ENCODE results near the gene FADS3. TPM values are rescaled to one million over a fixed set of nuclear protein-coding genes. Genes with fewer than 3 reads are reported as not detected.

The FADS3 gene
- total and polyA plus RNA-seq, 2 of the 13 experiments (the other 11 are each of a cell fraction or from before 2014, with no cell fraction given) = 13.4 to 23.2 TPM

GRCh38 chr11:61904539-61905048, 13.2 kb upstream of the FADS3 start (continued):
- TF ChIP-seq IKZF5 (CRISPR knock-in tag; IDR thresholded peaks at IDR 0.05) = peak; percentile 1; the same call in 1 of the 2 replicates
- TF ChIP-seq CENPX (CRISPR knock-in tag; IDR thresholded peaks at IDR 0.05) = no peak
- peak; percentile 26 for TF ChIP-seq IKZF4 (CRISPR knock-in tag; IDR thresholded peaks at IDR 0.05; ENCODE audit: borderline replicate concordance, low read depth, not compliant biosample characterization)
- peak; percentile 60; the same call in 1 of the 2 replicates for TF ChIP-seq ZIK1 (CRISPR knock-in tag; IDR thresholded peaks at IDR 0.05; ENCODE audit: borderline replicate concordance, low read depth)
- peak; percentile 25; the same call in 1 of the 2 replicates for TF ChIP-seq ZNF574 (CRISPR knock-in tag; IDR thresholded peaks at IDR 0.05)
- TF ChIP-seq, protein P1, sequence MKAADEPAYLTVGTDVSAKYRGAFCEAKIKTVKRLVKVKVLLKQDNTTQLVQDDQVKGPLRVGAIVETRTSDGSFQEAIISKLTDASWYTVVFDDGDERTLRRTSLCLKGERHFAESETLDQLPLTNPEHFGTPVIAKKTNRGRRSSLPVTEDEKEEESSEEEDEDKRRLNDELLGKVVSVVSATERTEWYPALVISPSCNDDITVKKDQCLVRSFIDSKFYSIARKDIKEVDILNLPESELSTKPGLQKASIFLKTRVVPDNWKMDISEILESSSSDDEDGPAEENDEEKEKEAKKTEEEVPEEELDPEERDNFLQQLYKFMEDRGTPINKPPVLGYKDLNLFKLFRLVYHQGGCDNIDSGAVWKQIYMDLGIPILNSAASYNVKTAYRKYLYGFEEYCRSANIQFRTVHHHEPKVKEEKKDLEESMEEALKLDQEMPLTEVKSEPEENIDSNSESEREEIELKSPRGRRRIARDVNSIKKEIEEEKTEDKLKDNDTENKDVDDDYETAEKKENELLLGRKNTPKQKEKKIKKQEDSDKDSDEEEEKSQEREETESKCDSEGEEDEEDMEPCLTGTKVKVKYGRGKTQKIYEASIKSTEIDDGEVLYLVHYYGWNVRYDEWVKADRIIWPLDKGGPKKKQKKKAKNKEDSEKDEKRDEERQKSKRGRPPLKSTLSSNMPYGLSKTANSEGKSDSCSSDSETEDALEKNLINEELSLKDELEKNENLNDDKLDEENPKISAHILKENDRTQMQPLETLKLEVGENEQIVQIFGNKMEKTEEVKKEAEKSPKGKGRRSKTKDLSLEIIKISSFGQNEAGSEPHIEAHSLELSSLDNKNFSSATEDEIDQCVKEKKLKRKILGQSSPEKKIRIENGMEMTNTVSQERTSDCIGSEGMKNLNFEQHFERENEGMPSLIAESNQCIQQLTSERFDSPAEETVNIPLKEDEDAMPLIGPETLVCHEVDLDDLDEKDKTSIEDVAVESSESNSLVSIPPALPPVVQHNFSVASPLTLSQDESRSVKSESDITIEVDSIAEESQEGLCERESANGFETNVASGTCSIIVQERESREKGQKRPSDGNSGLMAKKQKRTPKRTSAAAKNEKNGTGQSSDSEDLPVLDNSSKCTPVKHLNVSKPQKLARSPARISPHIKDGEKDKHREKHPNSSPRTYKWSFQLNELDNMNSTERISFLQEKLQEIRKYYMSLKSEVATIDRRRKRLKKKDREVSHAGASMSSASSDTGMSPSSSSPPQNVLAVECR (CRISPR knock-in tag; IDR thresholded peaks at IDR 0.05; ENCODE audit: borderline replicate concordance) = peak; percentile 16; the same call in 1 of the 2 replicates
- no peak for TF ChIP-seq FOXO4 (CRISPR knock-in tag; conservative IDR thresholded peaks at IDR 0.05)
- TF ChIP-seq ZNF790 (CRISPR knock-in tag; IDR thresholded peaks at IDR 0.05; ENCODE audit: borderline replicate concordance) = no peak
- peak; percentile 32; the same call in 1 of the 2 replicates for TF ChIP-seq SIN3A (IDR thresholded peaks at IDR 0.05; ENCODE audit: borderline replicate concordance, low read depth, low read length)
- TF ChIP-seq ZNF225 (CRISPR knock-in tag; IDR thresholded peaks at IDR 0.05) = peak; percentile 53; the same call in 1 of the 2 replicates
- peak; percentile 70; the same call in 1 of the 2 replicates for TF ChIP-seq ZKSCAN5 (CRISPR knock-in tag; IDR thresholded peaks at IDR 0.05)
- 0 out of 2 replicates have a peak, but pooled peaks have one; percentile 22 for TF ChIP-seq TAF1 (CRISPR knock-in tag; IDR thresholded peaks at IDR 0.05)
- TF ChIP-seq ZNF761 (CRISPR knock-in tag; conservative IDR thresholded peaks at IDR 0.05) = 0 out of 2 replicates have a peak, but pooled peaks have one; percentile 45
- TF ChIP-seq ZNF337 (CRISPR knock-in tag; IDR thresholded peaks at IDR 0.05; ENCODE audit: borderline replicate concordance, low read depth) = 0 out of 2 replicates have a peak, but pooled peaks have one; percentile 27
- TF ChIP-seq ZFP36L2 (CRISPR knock-in tag; IDR thresholded peaks at IDR 0.05) = no peak
- no peak for TF ChIP-seq SRSF9 (IDR thresholded peaks at IDR 0.05; ENCODE audit: borderline replicate concordance, insufficient read depth, low read depth, low read length, poor library complexity, severe bottlenecking)
- TF ChIP-seq HNRNPLL (IDR thresholded peaks at IDR 0.05; ENCODE audit: low read depth, low read length, poor library complexity, severe bottlenecking) = peak; percentile 11
- 0 out of 2 replicates have a peak, but pooled peaks have one; percentile 42 for TF ChIP-seq ZNF605 (CRISPR knock-in tag; IDR thresholded peaks at IDR 0.05)
- peak; percentile 85; the same call in 1 of the 2 replicates for TF ChIP-seq RELA (CRISPR knock-in tag; IDR thresholded peaks at IDR 0.05)
